Upper lobe of right lung (tissue), 1 donor: Measurements from ENCODE around the gene RAI14. TPM values are rescaled to one million over a fixed set of nuclear protein-coding genes. Genes with fewer than 3 reads are reported as not detected.
A peak's percentile ranks its signal among the peaks of the same experiment; 100 is the strongest.

Experiments used
- ATAC-seq: fragments of 200-7000 bp; cut with Tn5 transposase; one replicate; pipeline ENCODE4 v1.9.1; 2020; ENCODE audit warnings: mild to moderate bottlenecking, moderate library complexity
- DNase-seq: peaks from one replicate; pipeline ENCODE4 v3.0.0-alpha.2; 2020
- H3K27ac ChIP-seq: fragments of 200-600 bp; one replicate; pipeline ENCODE4 v1.8.0; 2022
- H3K27me3 ChIP-seq: fragments of 200-600 bp; one replicate; pipeline ENCODE4 v1.8.0; 2022; ENCODE audit warnings: mild to moderate bottlenecking
- H3K36me3 ChIP-seq: fragments of 200-600 bp; one replicate; pipeline ENCODE4 v1.8.0; 2022
- H3K4me1 ChIP-seq: fragments of 200-600 bp; one replicate; pipeline ENCODE4 v1.8.0; 2022
- H3K4me3 ChIP-seq: fragments of 200-600 bp; one replicate; pipeline ENCODE4 v1.8.0; 2022; ENCODE audit warnings: mild to moderate bottlenecking
- H3K9me3 ChIP-seq: fragments of 200-600 bp; one replicate; pipeline ENCODE4 v1.8.0; 2022
- intact Hi-C: fragments of 100-400 bp; cut with DNase I; formaldehyde crosslinking; loops from one replicate; pipeline ENCODE4 v1.11.0; 2022
- total RNA-seq: library from RNA; stranded (reverse); fragmentation: NEBNext Ultra II Directional; extraction: Animal tissue kit (Norgen Biotek cat#: 25700); gene quantifications from one replicate; pipeline ENCODE4 v1.2.1, GENCODE V29; 2021
- TF ChIP-seq, protein P1 (sequence below): fragments of 200-600 bp; IDR thresholded peaks from one replicate; pipeline ENCODE4 v1.8.0; 2022; ENCODE audit warnings: antibody characterized with exemption
- donor health status: DM: no; HTN: yes; CAD: no; lungs with severe emphysema.

The RAI14 gene
- total RNA-seq, 1 donor from 2014 or later: 79.6 TPM

GRCh38 chr5:34682926-34683623 lies 26.9 kb downstream of the RAI14 start:
- no peaks in the 10 kb centered on the region for H3K27me3 ChIP-seq
- no peak for DNase-seq
- H3K9me3 ChIP-seq: no peaks in the 10 kb centered on the region
- H3K4me1 ChIP-seq: peaks cover 6% of the 10 kb centered on the region
- intact Hi-C loops: no loop called here
- no peak for ATAC-seq
- no peaks in the 10 kb centered on the region for H3K36me3 ChIP-seq
- no peak overlapping the region for H3K4me3 ChIP-seq
- H3K27ac ChIP-seq: no peak overlapping the region
- TF ChIP-seq, protein P1, sequence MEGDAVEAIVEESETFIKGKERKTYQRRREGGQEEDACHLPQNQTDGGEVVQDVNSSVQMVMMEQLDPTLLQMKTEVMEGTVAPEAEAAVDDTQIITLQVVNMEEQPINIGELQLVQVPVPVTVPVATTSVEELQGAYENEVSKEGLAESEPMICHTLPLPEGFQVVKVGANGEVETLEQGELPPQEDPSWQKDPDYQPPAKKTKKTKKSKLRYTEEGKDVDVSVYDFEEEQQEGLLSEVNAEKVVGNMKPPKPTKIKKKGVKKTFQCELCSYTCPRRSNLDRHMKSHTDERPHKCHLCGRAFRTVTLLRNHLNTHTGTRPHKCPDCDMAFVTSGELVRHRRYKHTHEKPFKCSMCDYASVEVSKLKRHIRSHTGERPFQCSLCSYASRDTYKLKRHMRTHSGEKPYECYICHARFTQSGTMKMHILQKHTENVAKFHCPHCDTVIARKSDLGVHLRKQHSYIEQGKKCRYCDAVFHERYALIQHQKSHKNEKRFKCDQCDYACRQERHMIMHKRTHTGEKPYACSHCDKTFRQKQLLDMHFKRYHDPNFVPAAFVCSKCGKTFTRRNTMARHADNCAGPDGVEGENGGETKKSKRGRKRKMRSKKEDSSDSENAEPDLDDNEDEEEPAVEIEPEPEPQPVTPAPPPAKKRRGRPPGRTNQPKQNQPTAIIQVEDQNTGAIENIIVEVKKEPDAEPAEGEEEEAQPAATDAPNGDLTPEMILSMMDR: no peak

- intact Hi-C loops: no loop called here
- H3K36me3 ChIP-seq: no peaks in the 10 kb centered on the region
- TF ChIP-seq, protein P1: no peak
- no peak overlapping the region for H3K27ac ChIP-seq
- DNase-seq (no peak), ATAC-seq (no peak)
- no peak overlapping the region for H3K4me3 ChIP-seq
- H3K4me1 ChIP-seq: peaks cover 6% of the 10 kb centered on the region
- no peaks in the 10 kb centered on the region for H3K9me3 ChIP-seq
- no peaks in the 10 kb centered on the region for H3K27me3 ChIP-seq
Measured at GRCh38 chr5:34684281-34684979, 28.3 kb downstream of the RAI14 start.

DNA sequence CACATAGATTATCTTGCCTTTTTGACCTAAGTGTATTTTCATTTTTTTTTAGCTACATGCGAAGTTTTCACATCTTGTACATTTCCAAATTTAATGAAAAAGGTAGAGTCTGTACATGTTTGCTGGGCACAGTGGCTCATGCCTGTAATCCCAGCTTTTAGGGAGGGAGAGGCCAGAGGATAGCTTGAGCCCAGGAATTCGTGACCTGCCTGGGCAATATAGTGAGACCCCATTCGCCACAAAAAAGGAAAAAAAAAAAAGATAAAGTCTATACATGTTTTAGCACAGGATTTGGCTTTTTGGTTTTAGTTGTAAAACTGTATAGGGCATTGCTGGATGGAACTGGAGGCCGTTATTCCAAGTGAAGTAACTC lies 28.8 kb downstream of the RAI14 start:
- intact Hi-C loops: no loop called here
- Histone ChIP-seq H3K9me3 (no peaks in the 10 kb centered on the region), H3K27me3 (no peaks in the 10 kb centered on the region), H3K27ac (no peak overlapping the region), H3K4me3 (no peak overlapping the region), H3K4me1 (peaks cover 6% of the 10 kb centered on the region), H3K36me3 (no peaks in the 10 kb centered on the region)
- TF ChIP-seq, protein P1: no peak
- ATAC-seq (no peak), DNase-seq (no peak)

GRCh38 chr5:34685485-34686165 lies 29.5 kb downstream of the RAI14 start:
- TF ChIP-seq, protein P1: no peak
- H3K4me1 ChIP-seq: peaks cover 6% of the 10 kb centered on the region
- ATAC-seq (no peak), DNase-seq (no peak)
- peak overlapping the region; percentile 67 for H3K27ac ChIP-seq
- no peaks in the 10 kb centered on the region for H3K9me3 ChIP-seq
- intact Hi-C loops: no loop called here
- no peak overlapping the region for H3K4me3 ChIP-seq
- no peaks in the 10 kb centered on the region for H3K36me3 ChIP-seq
- H3K27me3 ChIP-seq: no peaks in the 10 kb centered on the region

GRCh38 chr5:34686762-34687268 lies 30.7 kb downstream of the RAI14 start:
- H3K27me3 ChIP-seq: no peaks in the 10 kb centered on the region
- H3K9me3 ChIP-seq: no peaks in the 10 kb centered on the region
- peak; percentile 75 for DNase-seq
- H3K4me1 ChIP-seq: peaks cover 13% of the 10 kb centered on the region
- intact Hi-C loops: no loop called here
- no peaks in the 10 kb centered on the region for H3K36me3 ChIP-seq
- ATAC-seq: peak; percentile 97
- peak overlapping the region; percentile 67 for H3K27ac ChIP-seq
- no peak overlapping the region for H3K4me3 ChIP-seq
- TF ChIP-seq, protein P1: no peak
